Activated naive CD4-positive, alpha-beta T cell treated with Interleukin-2 at 50 U/mL for 16 hours (primary cell): ENCODE results near the gene PCYOX1L.

ENCODE experiments used
- DNase-seq: peaks from one replicate; pipeline ENCODE4 v3.0.0-alpha.2; 2020

The PCYOX1L gene, protein sequence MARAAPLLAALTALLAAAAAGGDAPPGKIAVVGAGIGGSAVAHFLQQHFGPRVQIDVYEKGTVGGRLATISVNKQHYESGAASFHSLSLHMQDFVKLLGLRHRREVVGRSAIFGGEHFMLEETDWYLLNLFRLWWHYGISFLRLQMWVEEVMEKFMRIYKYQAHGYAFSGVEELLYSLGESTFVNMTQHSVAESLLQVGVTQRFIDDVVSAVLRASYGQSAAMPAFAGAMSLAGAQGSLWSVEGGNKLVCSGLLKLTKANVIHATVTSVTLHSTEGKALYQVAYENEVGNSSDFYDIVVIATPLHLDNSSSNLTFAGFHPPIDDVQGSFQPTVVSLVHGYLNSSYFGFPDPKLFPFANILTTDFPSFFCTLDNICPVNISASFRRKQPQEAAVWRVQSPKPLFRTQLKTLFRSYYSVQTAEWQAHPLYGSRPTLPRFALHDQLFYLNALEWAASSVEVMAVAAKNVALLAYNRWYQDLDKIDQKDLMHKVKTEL

GRCh38 chr5:149357370-149358293 is at the start of gene PCYOX1L:
TSS of gene PCYOX1L (plus strand) at chr5:149358046. CDS start at chr5:149358069, 23 bp downstream.
- DNase-seq = peak; percentile 99

GRCh38 chr5:149309354-149309753 is 48.5 kb upstream of the PCYOX1L start:
- no peak for DNase-seq

DNA sequence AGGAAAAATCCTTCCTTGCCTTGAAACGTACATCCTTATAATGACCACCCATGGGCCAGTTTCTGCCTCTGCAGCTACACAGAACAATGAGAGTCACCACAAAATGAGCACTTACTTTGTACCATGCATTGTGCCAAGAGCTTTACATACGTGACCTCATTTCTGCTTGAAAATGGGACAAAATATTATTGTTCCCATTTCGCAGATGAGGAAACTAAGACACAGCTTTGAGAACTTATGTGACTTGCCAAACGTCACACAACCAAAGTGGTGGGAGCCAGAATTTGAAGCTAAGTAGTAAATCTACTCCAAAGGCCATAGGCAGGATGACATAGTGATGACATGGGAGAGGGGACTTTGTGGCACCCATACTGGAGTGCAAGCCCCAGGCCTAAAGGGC is 47.4 kb upstream of the PCYOX1L start:
- no peak for DNase-seq

- DNase-seq = no peak
Measured at GRCh38 chr5:149310947-149311658, 46.7 kb upstream of the PCYOX1L start.

DNA sequence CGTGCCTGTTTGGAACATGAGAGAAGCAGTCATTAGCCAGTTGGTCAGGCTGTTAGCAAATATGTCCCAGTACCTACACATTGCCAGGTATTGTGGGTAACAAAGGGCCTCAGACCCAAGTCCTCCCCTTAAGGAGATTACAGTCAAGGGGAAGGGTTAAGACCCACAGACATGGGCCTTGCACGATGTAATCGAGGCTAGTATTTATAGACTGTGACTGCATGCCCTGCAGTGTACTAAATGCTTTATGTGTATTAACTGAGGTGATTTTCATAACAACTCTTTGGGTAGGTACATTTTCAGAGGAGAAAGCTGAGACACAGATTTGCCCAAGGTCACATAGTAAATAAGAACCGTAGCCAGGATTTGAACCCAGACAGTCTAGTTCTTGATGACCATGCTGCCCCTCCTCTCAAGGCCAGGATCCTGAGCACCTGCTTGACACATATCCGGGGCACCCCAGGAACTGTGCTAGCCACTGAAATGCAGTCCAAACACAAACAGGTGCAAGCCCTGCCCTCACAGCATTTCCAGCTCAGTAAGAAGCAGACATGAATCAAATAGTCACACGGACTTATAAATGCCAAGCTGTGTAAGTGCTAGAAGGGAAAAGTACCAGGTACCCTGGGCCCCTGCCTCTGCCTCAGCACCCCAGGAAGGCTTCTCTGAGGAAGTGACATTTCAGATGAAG is 44.5 kb upstream of the PCYOX1L start:
- no peak for DNase-seq

GRCh38 chr5:149314571-149315111 is 43.2 kb upstream of the PCYOX1L start:
- DNase-seq = no peak

DNA sequence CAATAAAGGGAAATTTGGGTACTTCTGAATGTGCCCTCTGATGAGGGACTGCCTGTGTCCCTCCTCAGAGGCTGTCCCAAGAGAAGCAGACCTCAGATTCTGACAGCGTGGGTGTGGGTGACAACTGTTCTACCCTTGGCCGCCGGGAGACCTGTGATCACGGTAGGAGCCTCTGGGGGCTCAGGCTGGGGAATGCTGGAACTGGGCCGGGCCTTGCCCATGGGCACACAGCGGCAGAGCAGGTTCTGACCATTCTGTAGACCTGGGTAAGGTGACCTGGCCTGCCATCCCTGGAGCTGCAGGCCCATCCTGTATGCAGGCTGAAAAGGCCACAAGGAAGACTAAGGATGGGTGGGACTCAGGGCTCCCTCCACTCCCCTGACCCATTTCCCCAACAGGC is 42.1 kb upstream of the PCYOX1L start:
- no peak for DNase-seq

GRCh38 chr5:149317281-149318048 is 40.4 kb upstream of the PCYOX1L start:
- DNase-seq = peak; percentile 31

- DNase-seq = no peak
Measured at GRCh38 chr5:149319174-149319573, 38.7 kb upstream of the PCYOX1L start.

GRCh38 chr5:149320791-149321330 is 37.0 kb upstream of the PCYOX1L start:
- no peak for DNase-seq

DNA sequence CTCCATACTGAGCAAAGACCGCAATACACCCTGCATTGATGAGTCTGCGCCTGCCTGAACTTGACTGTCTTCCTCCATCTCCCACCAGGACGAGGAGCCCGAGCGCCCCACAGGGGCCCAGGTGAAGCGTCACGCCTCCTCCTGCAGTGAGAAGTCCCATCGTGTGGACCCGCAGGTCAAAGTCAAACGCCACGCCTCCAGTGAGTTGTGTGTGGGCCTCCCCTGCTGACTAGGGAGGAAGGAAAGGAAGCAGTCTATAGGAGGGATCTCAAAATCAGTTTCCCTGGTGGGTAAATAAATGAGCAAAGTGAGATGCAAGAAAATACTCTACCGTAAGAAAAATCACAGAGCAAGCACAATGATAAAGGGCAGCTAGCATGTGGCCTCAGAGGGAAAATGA is 35.3 kb upstream of the PCYOX1L start:
- no peak for DNase-seq

GRCh38 chr5:149323210-149323609 is 34.6 kb upstream of the PCYOX1L start:
- no peak for DNase-seq

DNA sequence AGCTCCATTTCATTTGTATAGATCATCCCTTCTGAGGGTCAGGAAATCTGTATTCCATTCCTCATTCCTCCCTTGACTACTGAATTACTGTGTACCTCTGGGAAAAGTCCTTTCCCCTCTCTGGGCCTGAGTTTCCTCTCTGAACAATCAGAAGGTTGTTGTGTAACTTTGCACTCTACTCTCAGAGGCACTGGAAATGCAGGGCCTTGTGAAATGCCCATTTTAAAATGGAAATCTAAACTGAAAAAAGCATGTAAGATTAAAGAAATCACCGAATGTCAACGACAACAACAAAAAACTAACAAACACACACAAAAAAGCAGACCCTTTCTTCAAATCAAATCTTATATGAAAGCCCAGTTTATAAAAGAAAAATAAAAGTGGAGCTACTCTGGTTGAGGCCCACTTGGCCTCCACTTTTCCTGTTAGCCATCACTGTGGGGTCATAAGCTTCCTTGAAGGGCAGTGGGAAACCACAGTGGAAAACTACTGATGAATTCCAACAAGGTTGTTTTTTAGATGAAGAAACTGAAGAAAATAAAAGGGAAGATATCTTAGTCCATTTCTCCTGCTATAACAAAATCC is 34.1 kb upstream of the PCYOX1L start:
- no peak for DNase-seq

- no peak for DNase-seq
Measured at GRCh38 chr5:149324641-149325040, 33.2 kb upstream of the PCYOX1L start.

- no peak for DNase-seq
Measured at GRCh38 chr5:149325166-149325735, 32.6 kb upstream of the PCYOX1L start.

- DNase-seq = no peak
Measured at GRCh38 chr5:149325894-149326293, 32.0 kb upstream of the PCYOX1L start.

- no peak for DNase-seq
Measured at GRCh38 chr5:149326611-149327010, 31.2 kb upstream of the PCYOX1L start.

GRCh38 chr5:149328177-149328576 is 29.7 kb upstream of the PCYOX1L start:
- no peak for DNase-seq

DNA sequence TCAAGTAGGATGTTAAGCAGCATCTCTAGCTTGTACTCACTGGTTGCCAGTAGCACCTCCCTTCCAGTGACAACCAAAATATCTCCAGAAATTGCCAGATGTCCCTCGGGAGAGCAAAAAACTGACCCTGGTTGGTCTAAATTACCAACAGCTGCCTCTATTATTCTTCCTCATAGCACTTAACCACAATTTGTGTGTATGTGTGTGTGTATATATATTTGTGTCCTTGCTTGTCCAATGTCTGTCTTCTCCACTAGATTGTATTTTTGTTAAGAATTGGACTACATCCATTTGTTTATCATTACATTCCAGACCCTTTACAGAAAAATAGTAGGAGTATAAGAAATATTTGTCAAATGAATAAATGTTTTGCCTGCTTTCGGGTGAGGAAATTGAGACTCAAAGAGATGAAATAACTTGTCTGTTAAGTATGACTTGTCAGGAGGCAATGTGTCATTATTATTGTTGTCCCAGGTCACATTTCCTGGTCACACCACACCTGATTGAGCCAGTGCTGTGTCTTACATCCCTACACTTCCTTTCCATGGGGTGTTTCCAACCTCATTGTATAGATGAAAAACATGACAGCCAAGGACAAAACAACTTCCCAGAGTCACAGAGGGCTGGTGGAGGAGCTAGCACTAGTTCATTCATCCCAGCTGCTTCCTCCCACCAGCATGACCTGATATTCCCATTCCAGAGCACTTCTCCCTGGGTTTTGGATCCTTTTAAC is 24.0 kb upstream of the PCYOX1L start:
- no peak for DNase-seq
